ENCODE results near the gene WDFY3. TPM values are rescaled to one million over a fixed set of nuclear protein-coding genes. Genes with fewer than 3 reads are reported as not detected.

WDFY3 gene
- total and polyA plus RNA-seq, 8 donors: 39.4 to 137 (median 44.5) TPM

GRCh38 chr4:84782517-84782916 is 184.0 kb downstream of the WDFY3 start:
- H3K4me1 ChIP-seq: no peaks in the 10 kb centered on the region
- no peak overlapping the region for H3K4me3 ChIP-seq
- H3K36me3 ChIP-seq: peaks cover 0 to 95% of the 10 kb centered on the region in 2 donors
- TF ChIP-seq, protein P1, sequence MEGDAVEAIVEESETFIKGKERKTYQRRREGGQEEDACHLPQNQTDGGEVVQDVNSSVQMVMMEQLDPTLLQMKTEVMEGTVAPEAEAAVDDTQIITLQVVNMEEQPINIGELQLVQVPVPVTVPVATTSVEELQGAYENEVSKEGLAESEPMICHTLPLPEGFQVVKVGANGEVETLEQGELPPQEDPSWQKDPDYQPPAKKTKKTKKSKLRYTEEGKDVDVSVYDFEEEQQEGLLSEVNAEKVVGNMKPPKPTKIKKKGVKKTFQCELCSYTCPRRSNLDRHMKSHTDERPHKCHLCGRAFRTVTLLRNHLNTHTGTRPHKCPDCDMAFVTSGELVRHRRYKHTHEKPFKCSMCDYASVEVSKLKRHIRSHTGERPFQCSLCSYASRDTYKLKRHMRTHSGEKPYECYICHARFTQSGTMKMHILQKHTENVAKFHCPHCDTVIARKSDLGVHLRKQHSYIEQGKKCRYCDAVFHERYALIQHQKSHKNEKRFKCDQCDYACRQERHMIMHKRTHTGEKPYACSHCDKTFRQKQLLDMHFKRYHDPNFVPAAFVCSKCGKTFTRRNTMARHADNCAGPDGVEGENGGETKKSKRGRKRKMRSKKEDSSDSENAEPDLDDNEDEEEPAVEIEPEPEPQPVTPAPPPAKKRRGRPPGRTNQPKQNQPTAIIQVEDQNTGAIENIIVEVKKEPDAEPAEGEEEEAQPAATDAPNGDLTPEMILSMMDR (IDR thresholded peaks at IDR 0.05): no peak
- ATAC-seq: no peak
- intact Hi-C loops (cut with DNase I): no loop called here
- H3K27ac ChIP-seq: no peak overlapping the region
- no peak for DNase-seq
- H3K27me3 ChIP-seq: no peaks in the 10 kb centered on the region
- H3K9me3 ChIP-seq: no peaks in the 10 kb centered on the region

- Histone ChIP-seq H3K27ac (no peak overlapping the region), H3K36me3 (peaks cover 0 to 89% of the 10 kb centered on the region in 2 donors)
- peak; percentile 33 for ATAC-seq
Measured at GRCh38 chr4:84780719-84781118, 185.8 kb downstream of the WDFY3 start.

DNA sequence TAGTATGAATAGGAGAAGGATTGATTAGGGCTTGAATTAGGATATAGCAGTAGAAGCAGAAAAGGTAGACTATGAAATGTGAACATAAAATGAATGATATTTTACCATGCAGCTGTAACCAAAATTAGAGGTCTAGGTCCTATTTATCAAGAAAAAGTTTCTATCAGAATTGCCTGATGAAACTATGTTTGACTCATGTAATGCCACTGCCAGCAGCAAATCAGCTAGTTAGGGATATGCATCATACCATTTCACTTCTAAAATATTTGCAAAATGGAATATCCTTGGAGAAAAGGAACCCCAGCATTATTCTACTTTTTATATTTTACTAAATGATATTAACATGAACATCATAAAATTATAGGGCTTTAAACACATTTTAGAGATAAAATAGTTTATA is 188.4 kb downstream of the WDFY3 start:
- Histone ChIP-seq H3K27ac (no peak overlapping the region), H3K4me1 (no peaks in the 10 kb centered on the region), H3K9me3 (no peaks in the 10 kb centered on the region), H3K36me3 (peaks cover 0 to 81% of the 10 kb centered on the region in 2 donors), H3K4me3 (no peak overlapping the region), H3K27me3 (no peaks in the 10 kb centered on the region)
- intact Hi-C loops (cut with DNase I): no loop called here
- TF ChIP-seq, protein P1 (IDR thresholded peaks at IDR 0.05): no peak
- ATAC-seq (no peak), DNase-seq (no peak)

More at GRCh38 chr4:84780719-84781118, 185.8 kb downstream of the WDFY3 start:
- no peak for DNase-seq
- H3K4me3 ChIP-seq: no peak overlapping the region
- intact Hi-C loops (cut with DNase I): no loop called here
- no peaks in the 10 kb centered on the region for H3K27me3 ChIP-seq
- H3K4me1 ChIP-seq: no peaks in the 10 kb centered on the region
- TF ChIP-seq, protein P1 (IDR thresholded peaks at IDR 0.05): no peak
- no peaks in the 10 kb centered on the region for H3K9me3 ChIP-seq

DNA sequence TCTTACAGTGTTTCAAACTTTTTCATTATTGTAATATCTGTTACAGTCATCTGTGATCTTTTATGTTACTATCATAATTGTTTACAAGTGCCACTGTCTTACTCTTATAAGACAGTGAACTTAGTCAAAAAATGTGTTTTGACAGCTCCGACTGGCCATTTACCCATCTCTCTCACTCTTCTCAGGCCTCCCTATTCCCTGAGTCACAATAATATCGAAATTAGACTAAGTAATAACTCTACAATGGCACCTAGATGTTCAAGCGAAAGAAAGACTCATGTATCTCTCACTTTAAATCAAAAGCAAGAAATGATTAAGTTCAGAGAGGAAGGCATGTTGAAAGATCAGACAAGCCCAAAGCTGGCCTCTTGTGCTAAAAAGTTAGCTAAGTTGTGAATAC is 199.3 kb downstream of the WDFY3 start:
- DNase-seq: no peak
- Histone ChIP-seq H3K27ac (no peak overlapping the region), H3K27me3 (no peaks in the 10 kb centered on the region), H3K9me3 (no peaks in the 10 kb centered on the region), H3K36me3 (peaks cover 0 to 62% of the 10 kb centered on the region in 2 donors), H3K4me1 (no peaks in the 10 kb centered on the region), H3K4me3 (no peak overlapping the region)
- ATAC-seq: no peak
- intact Hi-C loops (cut with DNase I): no loop called here
- TF ChIP-seq, protein P1 (IDR thresholded peaks at IDR 0.05): no peak

GRCh38 chr4:84753321-84753972 is 213.0 kb downstream of the WDFY3 start:
- Histone ChIP-seq H3K27ac (peak overlapping the region in 1 of 2 donors; percentile 81), H3K9me3 (no peaks in the 10 kb centered on the region), H3K4me1 (peaks cover 0 to 45% of the 10 kb centered on the region in 2 donors), H3K36me3 (peaks cover 0 to 65% of the 10 kb centered on the region in 2 donors), H3K27me3 (no peaks in the 10 kb centered on the region), H3K4me3 (no peak overlapping the region)
- no peak for DNase-seq
- intact Hi-C loops (cut with DNase I): loop anchor here in 1 of 2 donors (5.0 kb wide), 1 partner anchor 219 kb away; no protein-coding TSS in a partner anchor
- TF ChIP-seq, protein P1 (IDR thresholded peaks at IDR 0.05): no peak
- ATAC-seq: peak; percentile 49
